ENCODE data around the gene TMEM51.

The TMEM51 gene

GRCh38 chr1:15152318-15153183 lies 996 bp upstream of the TMEM51 start:
- DNase-seq (ENCODE audit: insufficient read length, low spot score) = peak; percentile 78
- FAIRE-seq = peak; percentile 46

- FAIRE-seq = no peak
Measured at GRCh38 chr1:15153842-15154479, 414 bp downstream of the TMEM51 start.

GRCh38 chr1:15154480-15155036 lies 1.0 kb downstream of the TMEM51 start:
- no peak for DNase-seq (ENCODE audit: insufficient read length, low spot score)

More at GRCh38 chr1:15153842-15154479, 414 bp downstream of the TMEM51 start:
- DNase-seq (ENCODE audit: insufficient read length, low spot score) = peak; percentile 44

GRCh38 chr1:15155191-15155590 lies 1.6 kb downstream of the TMEM51 start:
- no peak for FAIRE-seq
- no peak for DNase-seq (ENCODE audit: insufficient read length, low spot score)

More at GRCh38 chr1:15154480-15155036, 1.0 kb downstream of the TMEM51 start:
- FAIRE-seq = no peak

- DNase-seq (ENCODE audit: insufficient read length, low spot score) (no peak), FAIRE-seq (no peak)
Measured at GRCh38 chr1:15155888-15156741, 2.6 kb downstream of the TMEM51 start.

- FAIRE-seq (no peak), DNase-seq (ENCODE audit: insufficient read length, low spot score) (no peak)
Measured at GRCh38 chr1:15156807-15157380, 3.3 kb downstream of the TMEM51 start.

- FAIRE-seq = no peak
- no peak for DNase-seq (ENCODE audit: insufficient read length, low spot score)
Measured at GRCh38 chr1:15157524-15158399, 4.2 kb downstream of the TMEM51 start.

GRCh38 chr1:15158506-15159165 lies 5.1 kb downstream of the TMEM51 start:
- FAIRE-seq (peak; percentile 68), DNase-seq (ENCODE audit: insufficient read length, low spot score) (peak; percentile 63)

GRCh38 chr1:15159166-15159555 lies 5.6 kb downstream of the TMEM51 start:
- FAIRE-seq = no peak

GRCh38 chr1:15160626-15161025 lies 7.1 kb downstream of the TMEM51 start:
- FAIRE-seq (no peak), DNase-seq (ENCODE audit: insufficient read length, low spot score) (no peak)

More at GRCh38 chr1:15159166-15159555, 5.6 kb downstream of the TMEM51 start:
- no peak for DNase-seq (ENCODE audit: insufficient read length, low spot score)

- no peak for DNase-seq (ENCODE audit: insufficient read length, low spot score)
- FAIRE-seq = no peak
Measured at GRCh38 chr1:15167386-15167785, 13.8 kb downstream of the TMEM51 start.

- no peak for DNase-seq (ENCODE audit: insufficient read length, low spot score)
- FAIRE-seq = peak; percentile 90
Measured at GRCh38 chr1:15168479-15168878, 14.9 kb downstream of the TMEM51 start.

- FAIRE-seq (no peak), DNase-seq (ENCODE audit: insufficient read length, low spot score) (no peak)
Measured at GRCh38 chr1:15170071-15170470, 16.5 kb downstream of the TMEM51 start.

- no peak for DNase-seq (ENCODE audit: insufficient read length, low spot score)
- FAIRE-seq = no peak
Measured at GRCh38 chr1:15171271-15171908, 17.8 kb downstream of the TMEM51 start.

GRCh38 chr1:15172405-15173259 lies 19.1 kb downstream of the TMEM51 start:
- FAIRE-seq = no peak
- no peak for DNase-seq (ENCODE audit: insufficient read length, low spot score)

GRCh38 chr1:15173863-15174614 lies 20.5 kb downstream of the TMEM51 start:
- DNase-seq (ENCODE audit: insufficient read length, low spot score) (no peak), FAIRE-seq (no peak)

- DNase-seq (ENCODE audit: insufficient read length, low spot score) (no peak), FAIRE-seq (no peak)
Measured at GRCh38 chr1:15174615-15174983, 21.1 kb downstream of the TMEM51 start.
